K562 (cell line): Measurements from ENCODE around the gene VSX2. TPM values are rescaled to one million over a fixed set of nuclear protein-coding genes. Genes with fewer than 3 reads are reported as not detected.

Experiments used
- C11orf30 ChIP-seq: fragments of 450-650 bp; IDR thresholded peaks from 2 replicates; pipeline ENCODE4 v1.6.1; 2016; ENCODE audit warnings: low read depth, mild to moderate bottlenecking
- MAFF ChIP-seq: IDR thresholded peaks from 2 replicates; pipeline ENCODE4 v1.6.1; 2012; ENCODE audit warnings: low read length, improper control_type of control experiment
- MAFG ChIP-seq: fragments of 450-650 bp; conservative IDR thresholded peaks from 2 replicates; pipeline ENCODE4 v1.6.1; 2016; ENCODE audit warnings: missing genetic modification characterization, missing compliant biosample characterization
- MAFK ChIP-seq: IDR thresholded peaks from 2 replicates; pipeline ENCODE4 v1.6.1; 2011; ENCODE audit warnings: low read length, improper control_type of control experiment
- MEIS2 ChIP-seq: fragments of 450-650 bp; IDR thresholded peaks from 2 replicates; pipeline ENCODE4 v1.6.1; 2014; ENCODE audit warnings: mild to moderate bottlenecking; ENCODE audit not compliant: partially characterized antibody
- NFE2 ChIP-seq: IDR thresholded peaks from 2 replicates; pipeline ENCODE4 v1.6.1; 2014; ENCODE audit warnings: antibody characterized with exemption, low read depth
- SAFB ChIP-seq: fragments of 200-400 bp; formaldehyde crosslinking; IDR thresholded peaks from 2 replicates; pipeline ENCODE4 v1.6.1; 2017; ENCODE audit warnings: low read depth, low read length, borderline replicate concordance
- ZNF316 ChIP-seq: fragments of 450-650 bp; IDR thresholded peaks from 2 replicates; pipeline ENCODE4 v1.6.1; 2016
- polyA plus RNA-seq, 8 experiments: library from polyadenylated mRNA; depleted of rRNA in 4 of 8; stranded (reverse) in 5 of 8; unstranded in 3 of 8; fragments of >200 nt; fragmentation: Nextera tagmentation in 2 of 8; fragmentation: Illumina TruSeq in 1 of 8; extraction: Ambion mirVana in 2 of 8; extraction: Trizol in 1 of 8; gene quantifications; 2 replicates each; pipeline versions ENCODE4 v1.2.1 to v1.2.3, GENCODE V29; 2011 to 2014; ENCODE audit warnings: inconsistent platforms in 1 of 8, missing spikeins in 1 of 8
- total RNA-seq, 7 experiments: library from RNA; depleted of rRNA in 6 of 7; stranded (reverse); fragments of >200 nt in 6 of 7; fragmentation: Illumina TruSeq in 2 of 7; extraction: Trizol in 2 of 7; gene quantifications; 2 replicates each; pipeline versions ENCODE4 v1.2.1 to v1.2.3, GENCODE V29; 2011 to 2021; ENCODE audit warnings: low replicate concordance in 1 of 7
- TF ChIP-seq, protein P1 (sequence below): fragments of 450-650 bp; IDR thresholded peaks from 2 replicates; pipeline ENCODE4 v1.6.1; 2017; ENCODE audit warnings: antibody characterized with exemption, mild to moderate bottlenecking
- TF ChIP-seq, protein P2 (sequence below): fragments of 450-650 bp; IDR thresholded peaks from 2 replicates; pipeline ENCODE4 v1.6.1; 2018; ENCODE audit not compliant: partially characterized antibody

Gene VSX2
- total and polyA plus RNA-seq, 9 of the 15 experiments (the other 6 are each of a cell fraction or from before 2014, with no cell fraction given): 0.04 TPM; not detected in 8

DNA sequence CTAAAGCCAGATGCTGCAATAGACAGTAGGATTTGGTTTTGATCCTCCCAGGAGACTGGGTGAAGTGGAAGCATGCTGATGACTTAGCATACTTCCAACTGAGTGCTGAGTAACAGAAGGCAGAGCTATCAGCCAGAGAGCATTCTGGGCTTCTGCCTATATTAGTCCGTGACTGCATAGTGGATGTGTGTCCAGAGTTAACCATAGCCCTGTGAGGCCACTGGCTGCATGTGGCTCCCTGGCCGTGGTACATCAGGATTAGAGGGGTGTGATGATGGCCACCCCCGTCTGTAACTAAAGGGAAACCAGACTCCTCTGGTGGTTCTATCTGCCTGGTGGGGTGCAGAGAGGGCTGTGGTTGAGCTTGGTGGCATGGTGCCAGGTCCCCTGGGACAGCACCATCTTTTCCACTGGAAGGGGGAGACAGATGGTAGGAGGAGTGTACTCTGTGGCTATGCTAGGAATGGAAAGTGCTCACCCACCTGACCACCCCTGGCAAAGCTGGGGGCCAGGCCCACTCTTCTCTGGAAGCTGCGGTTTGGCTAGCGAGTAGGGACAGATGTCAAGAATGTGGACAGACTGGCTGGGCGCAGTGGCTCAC is 36.1 kb downstream of the VSX2 start (continued):
- TF ChIP-seq MAFK (peak; percentile 54; the same call in 1 of the 2 replicates), MAFG (tag) (0 out of 2 replicates have a peak, but pooled peaks have one; percentile 40), SAFB (no peak), C11orf30 (peak; percentile 67), ZNF316 (peak; percentile 65), MAFF (peak; percentile 33; the same call in 1 of the 2 replicates), NFE2 (peak; percentile 62), MEIS2 (peak; percentile 2)
- TF ChIP-seq, protein P1, sequence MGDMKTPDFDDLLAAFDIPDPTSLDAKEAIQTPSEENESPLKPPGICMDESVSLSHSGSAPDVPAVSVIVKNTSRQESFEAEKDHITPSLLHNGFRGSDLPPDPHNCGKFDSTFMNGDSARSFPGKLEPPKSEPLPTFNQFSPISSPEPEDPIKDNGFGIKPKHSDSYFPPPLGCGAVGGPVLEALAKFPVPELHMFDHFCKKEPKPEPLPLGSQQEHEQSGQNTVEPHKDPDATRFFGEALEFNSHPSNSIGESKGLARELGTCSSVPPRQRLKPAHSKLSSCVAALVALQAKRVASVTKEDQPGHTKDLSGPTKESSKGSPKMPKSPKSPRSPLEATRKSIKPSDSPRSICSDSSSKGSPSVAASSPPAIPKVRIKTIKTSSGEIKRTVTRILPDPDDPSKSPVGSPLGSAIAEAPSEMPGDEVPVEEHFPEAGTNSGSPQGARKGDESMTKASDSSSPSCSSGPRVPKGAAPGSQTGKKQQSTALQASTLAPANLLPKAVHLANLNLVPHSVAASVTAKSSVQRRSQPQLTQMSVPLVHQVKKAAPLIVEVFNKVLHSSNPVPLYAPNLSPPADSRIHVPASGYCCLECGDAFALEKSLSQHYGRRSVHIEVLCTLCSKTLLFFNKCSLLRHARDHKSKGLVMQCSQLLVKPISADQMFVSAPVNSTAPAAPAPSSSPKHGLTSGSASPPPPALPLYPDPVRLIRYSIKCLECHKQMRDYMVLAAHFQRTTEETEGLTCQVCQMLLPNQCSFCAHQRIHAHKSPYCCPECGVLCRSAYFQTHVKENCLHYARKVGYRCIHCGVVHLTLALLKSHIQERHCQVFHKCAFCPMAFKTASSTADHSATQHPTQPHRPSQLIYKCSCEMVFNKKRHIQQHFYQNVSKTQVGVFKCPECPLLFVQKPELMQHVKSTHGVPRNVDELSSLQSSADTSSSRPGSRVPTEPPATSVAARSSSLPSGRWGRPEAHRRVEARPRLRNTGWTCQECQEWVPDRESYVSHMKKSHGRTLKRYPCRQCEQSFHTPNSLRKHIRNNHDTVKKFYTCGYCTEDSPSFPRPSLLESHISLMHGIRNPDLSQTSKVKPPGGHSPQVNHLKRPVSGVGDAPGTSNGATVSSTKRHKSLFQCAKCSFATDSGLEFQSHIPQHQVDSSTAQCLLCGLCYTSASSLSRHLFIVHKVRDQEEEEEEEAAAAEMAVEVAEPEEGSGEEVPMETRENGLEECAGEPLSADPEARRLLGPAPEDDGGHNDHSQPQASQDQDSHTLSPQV: 0 out of 2 replicates have a peak, but pooled peaks have one; percentile 25
- TF ChIP-seq, protein P2, sequence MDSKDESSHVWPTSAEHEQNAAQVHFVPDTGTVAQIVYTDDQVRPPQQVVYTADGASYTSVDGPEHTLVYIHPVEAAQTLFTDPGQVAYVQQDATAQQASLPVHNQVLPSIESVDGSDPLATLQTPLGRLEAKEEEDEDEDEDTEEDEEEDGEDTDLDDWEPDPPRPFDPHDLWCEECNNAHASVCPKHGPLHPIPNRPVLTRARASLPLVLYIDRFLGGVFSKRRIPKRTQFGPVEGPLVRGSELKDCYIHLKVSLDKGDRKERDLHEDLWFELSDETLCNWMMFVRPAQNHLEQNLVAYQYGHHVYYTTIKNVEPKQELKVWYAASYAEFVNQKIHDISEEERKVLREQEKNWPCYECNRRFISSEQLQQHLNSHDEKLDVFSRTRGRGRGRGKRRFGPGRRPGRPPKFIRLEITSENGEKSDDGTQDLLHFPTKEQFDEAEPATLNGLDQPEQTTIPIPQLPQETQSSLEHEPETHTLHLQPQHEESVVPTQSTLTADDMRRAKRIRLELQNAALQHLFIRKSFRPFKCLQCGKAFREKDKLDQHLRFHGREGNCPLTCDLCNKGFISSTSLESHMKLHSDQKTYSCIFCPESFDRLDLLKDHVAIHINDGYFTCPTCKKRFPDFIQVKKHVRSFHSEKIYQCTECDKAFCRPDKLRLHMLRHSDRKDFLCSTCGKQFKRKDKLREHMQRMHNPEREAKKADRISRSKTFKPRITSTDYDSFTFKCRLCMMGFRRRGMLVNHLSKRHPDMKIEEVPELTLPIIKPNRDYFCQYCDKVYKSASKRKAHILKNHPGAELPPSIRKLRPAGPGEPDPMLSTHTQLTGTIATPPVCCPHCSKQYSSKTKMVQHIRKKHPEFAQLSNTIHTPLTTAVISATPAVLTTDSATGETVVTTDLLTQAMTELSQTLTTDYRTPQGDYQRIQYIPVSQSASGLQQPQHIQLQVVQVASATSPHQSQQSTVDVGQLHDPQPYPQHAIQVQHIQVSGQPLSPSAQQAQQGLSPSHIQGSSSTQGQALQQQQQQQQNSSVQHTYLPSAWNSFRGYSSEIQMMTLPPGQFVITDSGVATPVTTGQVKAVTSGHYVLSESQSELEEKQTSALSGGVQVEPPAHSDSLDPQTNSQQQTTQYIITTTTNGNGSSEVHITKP: peak; percentile 82
